ENCODE results near the gene RAB11FIP3.

RAB11FIP3 gene

GRCh38 chr16:521381-522210, 96.1 kb downstream of the RAB11FIP3 start:
- no peak for DNase-seq

- DNase-seq, result no peak
Measured at GRCh38 chr16:522320-523096, 97.1 kb downstream of the RAB11FIP3 start.

- DNase-seq, result no peak
Measured at GRCh38 chr16:523097-523741, 97.8 kb downstream of the RAB11FIP3 start.

- DNase-seq, result no peak
Measured at GRCh38 chr16:524274-525040, 99.0 kb downstream of the RAB11FIP3 start.

GRCh38 chr16:525123-525519, 99.7 kb downstream of the RAB11FIP3 start:
- no peak for DNase-seq

GRCh38 chr16:525520-526180, 100.2 kb downstream of the RAB11FIP3 start:
- DNase-seq, result no peak

- DNase-seq, result no peak
Measured at GRCh38 chr16:526181-527014, 100.9 kb downstream of the RAB11FIP3 start.

- DNase-seq, result peak; percentile 82
Measured at GRCh38 chr16:527015-527903, 101.8 kb downstream of the RAB11FIP3 start, which contains the start of gene CAPN15. Gene CAPN15, plus strand, starts transcription at chr16:527712. Its CDS starts 19,127 bp downstream, at chr16:546839.

GRCh38 chr16:528111-529011, 102.9 kb downstream of the RAB11FIP3 start:
- DNase-seq, result peak; percentile 37

- no peak for DNase-seq
Measured at GRCh38 chr16:529012-529575, 103.6 kb downstream of the RAB11FIP3 start.

GRCh38 chr16:530111-530817, 104.8 kb downstream of the RAB11FIP3 start:
- DNase-seq, result no peak

GRCh38 chr16:531494-532125, 106.2 kb downstream of the RAB11FIP3 start:
- DNase-seq, result no peak

GRCh38 chr16:533391-534123, 108.1 kb downstream of the RAB11FIP3 start:
- DNase-seq, result no peak

GRCh38 chr16:534135-534534, 108.7 kb downstream of the RAB11FIP3 start:
- no peak for DNase-seq

GRCh38 chr16:534856-535445, 109.5 kb downstream of the RAB11FIP3 start:
- DNase-seq, result no peak

Data from CD4-positive, alpha-beta T cell treated with Interferon gamma for 1 hour (primary cell).